KBM-7 (cell line): Measurements from ENCODE around the gene SLC34A1.
"Not testable (repeated sequence)": the region's sequence is repeated elsewhere in the genome, so short reads cannot be mapped to it uniquely, and the experiment has no call there.

Experiments
- DNase-seq: peaks from one replicate; pipeline ENCODE4 v3.0.0-alpha.2; 2015
- in situ Hi-C: fragments of 300-500 bp; cut with MboI; formaldehyde crosslinking; loops from 2 replicates; pipeline ENCODE4 v1.14.3; 2020; ENCODE audit warnings: low sequenced_read_pairs, low pct_unique_long_range_greater_than_20kb, mixed read lengths

The SLC34A1 gene

DNA sequence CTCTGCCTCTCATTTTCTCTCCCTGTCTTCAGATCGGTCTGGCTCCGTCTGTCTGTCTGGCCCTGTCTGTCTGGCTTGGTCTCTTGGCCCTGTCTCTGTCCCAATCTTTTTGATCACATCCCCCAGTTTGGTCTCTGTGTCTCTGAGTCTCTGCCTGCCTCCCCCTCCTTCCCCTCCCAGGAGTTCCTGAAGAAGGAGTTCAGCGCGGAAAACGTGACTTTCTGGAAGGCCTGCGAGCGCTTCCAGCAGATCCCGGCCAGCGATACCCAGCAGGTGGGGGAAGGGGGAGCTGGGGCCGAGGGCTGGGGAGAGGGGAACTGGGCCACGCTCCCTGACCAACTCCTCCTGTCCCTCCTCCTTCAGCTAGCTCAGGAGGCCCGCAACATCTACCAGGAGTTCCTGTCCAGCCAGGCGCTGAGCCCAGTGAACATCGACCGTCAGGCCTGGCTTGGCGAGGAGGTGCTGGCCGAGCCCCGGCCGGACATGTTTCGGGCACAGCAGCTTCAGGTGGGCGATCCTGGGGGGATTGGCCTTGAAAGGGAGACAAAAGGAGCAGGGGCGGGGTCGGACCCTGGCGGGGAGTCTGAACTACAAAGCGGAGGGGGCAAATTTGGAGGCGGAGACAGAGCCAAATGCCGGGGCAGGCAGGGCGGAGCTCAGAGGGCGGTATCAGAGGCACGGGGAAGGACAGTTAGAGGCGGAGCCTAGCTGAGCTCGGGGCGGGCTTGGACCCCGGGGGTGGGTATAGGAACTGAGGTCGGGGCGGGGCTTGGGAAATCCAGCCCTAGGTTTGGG is 17.5 kb upstream of the SLC34A1 start:
- in situ Hi-C loops, result no loop called here
- DNase-seq, result no peak

DNA sequence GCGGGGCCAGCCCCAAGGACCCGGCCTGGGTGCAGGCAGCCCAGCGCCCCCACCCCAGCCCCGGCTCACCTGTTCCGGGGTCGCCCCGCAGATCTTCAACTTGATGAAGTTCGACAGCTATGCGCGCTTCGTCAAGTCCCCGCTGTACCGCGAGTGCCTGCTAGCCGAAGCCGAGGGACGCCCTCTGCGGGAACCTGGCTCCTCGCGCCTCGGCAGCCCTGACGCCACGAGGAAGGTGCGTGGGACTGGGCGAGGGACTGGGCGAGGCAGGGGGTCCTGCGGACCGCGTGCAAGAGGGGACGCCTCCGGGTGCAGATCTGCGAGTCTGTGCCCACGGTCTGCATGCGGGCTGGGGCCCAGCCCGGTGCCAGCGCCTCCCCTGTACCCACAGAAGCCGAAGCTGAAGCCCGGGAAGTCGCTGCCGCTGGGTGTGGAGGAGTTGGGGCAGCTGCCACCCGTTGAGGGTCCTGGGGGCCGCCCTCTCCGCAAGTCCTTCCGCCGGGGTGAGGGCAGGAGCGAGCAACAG is 16.8 kb upstream of the SLC34A1 start:
- in situ Hi-C loops, result no loop called here

DNA sequence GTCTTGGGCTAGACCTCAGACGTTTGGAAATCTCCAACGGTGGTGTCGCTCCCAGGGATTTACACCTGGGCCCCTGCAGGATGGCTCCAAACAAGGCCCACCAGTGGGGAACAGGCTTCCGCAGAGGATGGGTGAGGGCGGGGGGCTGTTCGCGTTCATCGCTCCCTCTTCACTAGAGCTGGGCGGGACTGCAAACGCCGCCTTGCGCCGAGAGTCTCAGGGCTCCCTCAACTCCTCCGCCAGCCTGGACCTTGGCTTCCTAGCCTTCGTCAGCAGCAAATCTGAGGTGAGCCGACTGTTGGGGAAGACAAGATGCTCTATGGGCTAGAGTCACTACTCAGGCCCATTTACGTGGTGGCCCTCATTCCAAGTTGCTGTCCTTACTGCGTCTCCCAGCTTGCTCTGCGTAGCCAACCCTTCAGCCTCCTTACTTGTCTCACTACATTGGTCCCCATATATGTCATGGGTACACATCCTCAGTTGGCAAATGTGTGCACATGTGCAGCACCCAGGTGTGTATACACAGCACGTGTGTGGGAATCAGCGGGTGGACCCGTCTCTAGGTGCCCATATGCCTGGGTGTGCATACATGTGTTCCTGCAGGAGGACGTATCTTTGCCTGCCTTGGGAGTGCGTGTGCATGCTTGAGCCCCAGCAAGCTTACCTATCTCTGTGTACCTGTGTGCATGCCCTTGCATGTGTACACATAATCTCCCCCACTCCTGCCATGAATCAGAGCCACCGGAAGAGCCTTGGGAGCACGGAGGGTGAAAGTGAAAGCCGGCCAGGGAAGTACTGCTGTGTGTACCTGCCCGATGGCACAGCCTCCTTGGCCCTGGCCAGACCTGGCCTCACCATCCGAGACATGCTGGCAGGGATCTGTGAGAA is 16.0 kb upstream of the SLC34A1 start:
- no peak for DNase-seq
- in situ Hi-C loops, result no loop called here

More for the DNA sequence above, 16.8 kb upstream of the SLC34A1 start:
- DNase-seq, result no peak

DNA sequence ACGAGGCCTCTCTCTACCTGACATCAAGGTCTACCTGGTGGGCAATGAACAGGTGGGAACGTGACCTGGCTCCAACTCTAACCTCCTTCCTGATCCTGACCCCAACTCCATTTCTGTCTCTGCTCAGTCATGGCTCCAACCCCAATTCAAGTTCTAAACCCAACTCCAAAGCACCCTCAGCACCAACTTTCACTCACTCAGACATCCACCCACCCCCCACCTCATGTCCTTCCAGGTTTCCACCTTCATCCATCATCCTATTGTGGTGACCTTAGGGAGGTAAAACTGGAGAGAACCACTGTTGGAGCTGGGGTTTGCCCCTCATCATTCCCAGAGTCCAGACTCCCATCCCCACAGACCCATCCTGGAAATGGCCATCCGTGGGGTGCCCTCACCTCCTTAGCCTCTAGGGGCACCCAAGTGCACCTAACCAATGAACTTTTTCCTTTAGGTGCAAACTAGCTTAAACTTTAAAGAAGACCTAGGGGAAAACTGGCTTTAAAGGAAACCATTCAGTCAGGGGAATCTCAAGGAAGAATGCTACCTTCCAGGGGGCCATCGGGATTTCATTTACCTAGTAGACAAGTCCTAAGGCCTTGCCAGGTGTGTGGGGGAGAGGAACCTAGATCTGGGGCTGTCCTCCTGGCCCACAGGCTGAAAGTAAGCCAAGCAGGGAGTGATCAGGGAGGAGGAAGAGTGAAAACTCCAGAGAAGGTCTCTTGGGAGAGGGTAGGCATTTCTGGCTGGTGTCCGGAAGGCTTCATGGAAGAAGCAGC is 15.2 kb upstream of the SLC34A1 start:
- in situ Hi-C loops, result no loop called here
- no peak for DNase-seq

DNA sequence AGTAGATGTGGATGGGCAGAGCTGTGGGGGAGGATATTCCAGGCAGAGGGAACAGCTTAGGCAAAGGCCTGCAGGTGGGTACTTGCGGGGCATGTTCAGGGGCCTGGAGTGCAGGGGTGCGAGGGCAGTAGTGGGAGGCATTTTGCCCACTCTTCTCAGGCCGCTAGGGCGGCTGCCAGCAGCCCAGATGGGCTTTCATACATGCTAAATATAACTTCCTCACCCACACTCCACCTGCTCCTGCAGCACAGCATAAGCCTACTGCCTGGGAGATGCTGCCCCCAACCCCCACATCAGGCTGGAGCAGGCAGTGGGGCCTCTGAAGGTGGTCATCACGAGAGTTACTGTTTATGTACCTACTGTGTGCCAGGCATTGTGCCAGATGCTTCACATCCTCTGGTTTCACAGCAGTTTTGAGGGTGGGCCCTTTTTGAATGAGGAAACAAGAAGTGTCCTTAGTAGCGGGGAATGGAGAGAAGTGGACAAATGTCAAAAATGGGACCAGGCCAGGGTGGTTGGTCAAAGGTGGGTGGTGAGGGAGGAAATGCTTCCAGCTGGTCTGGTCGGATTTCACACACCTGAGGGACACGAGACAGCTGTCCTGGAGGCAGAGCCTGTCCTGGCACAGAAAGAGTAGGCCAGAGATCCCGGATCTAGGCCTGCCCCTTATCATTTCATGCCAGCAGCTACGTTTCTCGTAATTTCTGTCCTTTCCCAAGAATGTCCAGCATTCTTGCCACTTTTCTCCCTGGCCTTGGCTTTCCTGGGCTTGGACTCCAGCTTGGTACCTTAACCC is 14.4 kb upstream of the SLC34A1 start:
- DNase-seq, result no peak
- in situ Hi-C loops, result no loop called here

DNA sequence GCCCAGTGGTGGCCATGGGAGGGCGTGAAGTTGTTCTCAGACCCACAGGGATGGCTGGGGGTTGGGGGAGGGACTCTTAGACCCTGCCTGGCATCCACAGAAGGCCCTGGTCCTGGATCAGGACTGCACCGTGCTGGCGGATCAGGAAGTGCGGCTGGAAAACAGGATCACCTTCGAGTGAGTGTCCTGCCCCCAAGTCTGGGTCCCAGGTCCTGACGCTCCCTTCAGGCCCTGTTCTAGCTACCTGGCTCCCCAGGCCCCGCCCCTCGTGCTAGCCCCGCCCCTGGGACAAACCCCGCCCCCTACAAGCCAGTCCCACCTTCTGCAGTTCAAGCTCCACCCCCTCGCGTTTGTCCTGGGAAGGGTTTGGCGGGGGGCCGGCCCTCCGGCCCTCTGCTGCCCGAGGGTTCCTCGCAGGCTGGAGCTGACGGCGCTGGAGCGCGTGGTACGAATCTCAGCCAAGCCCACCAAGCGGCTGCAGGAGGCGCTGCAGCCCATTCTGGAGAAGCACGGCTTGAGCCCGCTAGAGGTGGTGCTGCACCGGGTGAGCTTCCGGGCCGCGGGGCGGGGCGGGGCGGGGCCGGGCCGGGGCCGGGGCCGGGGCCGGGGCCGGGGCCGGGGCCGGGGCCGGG is 13.6 kb upstream of the SLC34A1 start:
- no peak for DNase-seq
- in situ Hi-C loops, result no loop called here

DNA sequence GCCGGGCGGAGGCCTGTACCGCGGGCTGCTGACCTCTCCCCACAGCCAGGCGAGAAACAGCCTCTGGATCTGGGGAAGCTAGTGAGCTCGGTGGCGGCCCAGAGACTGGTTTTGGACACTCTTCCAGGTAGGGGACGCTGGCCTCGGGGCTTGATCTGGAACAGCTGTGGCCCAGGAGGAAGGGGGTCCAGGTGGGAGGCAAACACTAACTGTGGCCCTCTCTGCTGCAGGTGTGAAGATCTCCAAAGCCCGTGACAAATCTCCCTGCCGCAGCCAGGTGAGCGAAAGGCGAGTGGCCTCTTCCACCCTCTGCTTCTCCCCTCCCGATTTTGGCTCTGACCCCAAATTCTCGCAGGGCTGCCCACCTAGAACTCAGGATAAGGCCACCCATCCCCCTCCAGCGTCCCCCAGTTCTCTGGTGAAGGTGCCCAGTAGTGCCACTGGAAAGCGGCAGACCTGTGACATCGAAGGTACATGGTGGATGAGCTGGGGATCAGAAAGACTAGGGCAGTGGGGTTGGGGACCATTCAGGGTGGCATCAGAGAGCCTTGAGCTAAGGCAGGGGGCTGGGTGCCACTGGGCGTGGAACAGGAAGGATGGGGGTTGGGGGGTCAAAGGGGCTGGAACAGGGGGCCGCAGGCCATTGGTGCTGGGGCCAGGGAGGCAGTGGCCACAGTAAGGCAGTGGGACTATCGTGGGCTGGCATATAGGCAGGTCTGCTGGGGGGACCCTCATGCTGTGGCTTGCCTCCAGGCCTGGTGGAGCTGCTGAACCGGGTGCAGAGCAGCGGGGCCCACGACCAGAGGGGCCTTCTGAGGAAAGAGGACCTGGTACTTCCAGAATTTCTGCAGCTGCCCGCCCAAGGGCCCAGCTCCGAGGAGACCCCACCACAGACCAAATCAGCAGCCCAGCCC is 12.9 kb upstream of the SLC34A1 start:
- no peak for DNase-seq
- in situ Hi-C loops, result no loop called here

DNA sequence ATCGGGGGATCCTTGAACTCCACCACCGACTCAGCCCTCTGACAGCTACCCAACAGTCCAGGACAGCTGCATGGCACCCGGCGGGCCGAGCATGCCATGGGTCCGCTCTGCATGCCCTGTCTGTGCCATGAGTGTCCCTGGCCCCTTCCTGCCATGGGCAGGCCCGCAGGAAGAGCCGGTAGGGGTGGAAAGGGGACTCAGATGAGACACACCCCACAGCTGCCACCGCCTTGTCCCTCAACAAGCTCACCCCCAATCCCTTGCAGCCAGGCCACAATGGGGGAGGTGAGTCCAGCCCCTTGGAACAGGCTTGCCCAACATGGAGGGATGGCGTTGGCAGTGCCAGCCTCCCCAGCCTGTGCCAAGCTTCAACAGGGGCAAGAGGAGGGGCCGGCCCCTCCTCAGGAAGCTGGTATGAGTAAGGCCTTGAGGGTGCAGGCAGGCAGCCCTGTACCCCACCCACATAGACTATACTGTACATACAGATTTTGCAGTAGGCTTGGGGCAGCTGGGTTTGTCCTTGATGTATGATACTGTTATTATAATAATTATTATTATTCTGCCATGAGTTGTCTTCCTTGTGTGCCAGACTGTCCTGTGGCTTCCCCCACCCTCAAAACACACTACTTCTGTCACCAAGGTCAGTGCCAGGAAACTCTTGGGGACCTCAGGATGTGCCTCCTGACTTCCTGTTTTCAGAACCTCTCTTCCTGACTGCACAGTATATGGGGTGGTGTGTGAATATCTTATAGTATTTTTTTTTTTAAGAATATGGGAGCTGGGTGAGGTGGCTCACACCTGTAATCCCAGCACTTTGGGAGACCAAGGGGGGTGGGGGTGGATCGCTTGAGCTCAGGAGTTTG is 12.0 kb upstream of the SLC34A1 start:
- in situ Hi-C loops, result no loop called here

DNA sequence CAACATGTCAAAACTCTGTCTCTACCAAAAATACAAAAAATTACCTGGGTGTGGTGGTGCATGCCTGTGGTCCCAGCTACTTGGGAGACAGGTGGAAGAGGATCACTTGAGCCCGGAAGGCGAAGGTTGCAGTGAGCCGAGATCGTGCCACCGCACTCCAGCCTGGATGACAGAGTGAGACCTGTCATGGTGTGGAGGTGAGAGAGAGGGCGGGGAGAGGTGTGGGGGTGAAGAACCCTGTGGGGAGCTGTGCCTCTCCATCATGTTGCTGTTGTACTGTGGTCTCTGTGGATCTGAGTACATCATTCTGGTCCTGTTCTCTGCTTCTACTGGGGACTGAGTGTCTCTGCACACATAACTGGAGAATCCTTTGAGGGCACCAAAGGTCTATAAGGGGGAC is 11.3 kb upstream of the SLC34A1 start:
- in situ Hi-C loops, result no loop called here
- no peak for DNase-seq

More for the DNA sequence above, 12.0 kb upstream of the SLC34A1 start:
- DNase-seq, result no peak

DNA sequence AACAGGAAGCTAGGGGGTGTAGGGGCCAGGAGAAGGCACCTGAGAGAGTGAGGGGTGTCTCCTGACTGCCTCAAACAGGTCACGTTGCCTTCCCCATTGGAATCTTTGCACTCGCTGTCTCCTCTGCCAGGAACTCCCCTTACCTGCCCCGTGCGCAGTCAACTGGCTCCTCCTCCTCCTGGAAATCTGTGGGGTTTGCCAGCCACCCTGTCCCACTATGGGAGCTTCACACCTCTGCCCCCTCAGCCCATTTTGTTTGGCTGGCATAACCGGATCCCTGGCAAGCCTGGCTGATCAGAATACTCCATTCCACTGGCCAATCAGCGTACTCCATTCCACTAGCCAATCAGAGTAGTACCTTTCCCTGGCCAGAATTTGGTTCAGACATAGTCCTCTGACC is 10.4 kb upstream of the SLC34A1 start:
- in situ Hi-C loops, result no loop called here
- no peak for DNase-seq

DNA sequence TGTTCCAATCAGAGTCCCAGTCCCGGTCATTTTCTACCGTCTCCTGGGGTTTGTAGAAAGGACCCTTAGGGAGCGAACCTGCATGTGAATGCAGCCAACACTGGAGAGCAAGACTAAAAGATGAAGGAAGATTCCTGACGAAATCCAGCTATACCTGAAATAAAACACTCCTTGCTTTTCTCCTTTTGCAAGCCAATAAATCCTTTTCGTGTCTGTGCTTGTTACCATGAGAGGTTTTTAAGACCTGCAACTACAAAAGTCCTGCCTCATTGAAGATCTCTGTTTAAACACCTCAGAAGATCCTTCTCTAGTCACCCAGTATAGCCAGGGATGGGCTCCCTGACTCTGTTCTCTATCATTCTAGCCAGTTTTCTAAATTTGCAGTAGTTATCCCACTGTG is 10.0 kb upstream of the SLC34A1 start:
- in situ Hi-C loops, result no loop called here
- DNase-seq, result no peak

DNA sequence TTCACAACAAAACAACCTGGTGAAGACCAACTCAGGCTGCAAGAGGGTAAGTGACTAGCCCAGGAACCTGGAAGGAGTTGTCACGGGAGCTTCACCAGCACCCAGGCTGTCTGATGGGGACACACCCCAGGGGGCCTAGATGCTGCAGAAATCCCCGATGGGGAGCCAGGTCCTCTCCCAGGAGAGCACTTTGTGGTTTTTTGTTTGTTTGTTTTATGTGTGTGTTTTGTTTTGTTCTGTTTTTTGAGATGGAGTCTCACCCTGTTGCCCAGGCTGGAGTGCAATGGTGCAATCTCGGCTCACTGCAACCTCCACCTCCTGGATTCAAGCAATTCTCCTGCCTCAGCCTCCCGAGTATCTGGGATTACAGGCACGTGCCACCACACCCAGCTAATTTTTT is 8.7 kb upstream of the SLC34A1 start:
- in situ Hi-C loops, DNase-seq: not testable (repeated sequence)

DNA sequence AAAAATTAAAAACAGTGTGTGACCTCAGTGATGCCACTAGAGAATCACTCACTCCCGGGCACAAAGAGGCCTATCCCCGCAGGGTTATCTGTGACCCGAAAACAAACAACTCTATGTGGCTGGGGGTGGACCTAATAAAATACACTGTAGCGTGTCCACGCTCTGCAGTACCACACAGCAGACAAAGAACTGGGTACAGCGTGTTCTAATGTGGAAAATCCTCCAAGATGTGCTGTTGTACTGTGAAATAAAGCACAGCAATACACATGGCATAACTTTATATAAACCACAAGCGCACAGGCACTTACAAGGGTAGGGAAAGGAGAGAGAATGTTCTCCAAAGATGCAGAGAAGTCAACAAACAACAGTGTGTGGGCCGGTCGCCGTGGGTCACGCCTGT is 8.1 kb upstream of the SLC34A1 start:
- no peak for DNase-seq
- in situ Hi-C loops, result no loop called here

DNA sequence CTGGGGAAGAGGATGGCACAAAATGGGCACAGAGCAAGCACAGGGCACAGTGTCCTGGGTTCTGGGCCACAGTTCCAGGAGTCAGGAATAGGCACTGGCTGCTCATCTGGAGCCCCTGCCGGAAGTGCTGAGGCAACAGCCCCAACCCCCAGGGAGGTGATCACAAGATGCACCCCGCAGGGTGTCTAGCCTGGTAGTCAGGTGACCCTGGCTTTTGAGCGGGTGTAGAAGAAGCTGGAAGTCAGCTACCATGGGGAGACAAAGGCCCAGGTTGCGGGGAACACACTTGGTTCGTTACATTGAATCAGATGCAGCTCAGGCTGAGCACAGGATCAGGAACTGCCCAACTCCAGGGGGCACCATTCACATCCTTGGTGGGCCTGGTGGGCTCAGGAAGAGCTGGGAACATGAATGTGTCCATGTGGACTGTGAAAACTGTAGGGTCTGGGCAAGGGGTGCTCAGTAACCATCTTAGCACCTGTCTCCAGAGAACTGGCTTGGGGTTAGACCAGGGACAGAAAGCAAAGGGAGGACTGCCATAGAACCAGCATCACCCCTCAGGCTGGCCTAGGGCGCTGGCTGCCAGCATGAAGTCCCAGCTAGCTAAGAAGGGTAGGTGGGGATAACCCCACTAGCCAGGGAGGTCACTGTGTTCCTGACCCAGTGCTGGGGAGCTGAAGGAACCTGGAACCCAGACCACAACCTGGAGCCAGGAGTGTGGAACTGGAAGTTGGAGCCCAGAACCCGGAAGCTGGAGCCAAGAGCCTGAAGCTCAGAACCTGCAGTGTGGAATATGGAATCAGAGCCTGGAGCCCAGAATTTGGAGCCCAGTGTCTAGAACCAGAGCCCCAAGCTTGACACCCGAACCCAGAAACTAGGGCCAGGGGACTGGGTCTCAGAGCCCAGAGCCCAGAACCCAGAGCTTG is 6.1 kb upstream of the SLC34A1 start:
- in situ Hi-C loops, result no loop called here
- DNase-seq, result no peak
